Activated CD4-positive, alpha-beta T cell treated with anti-CD3 and anti-CD28 coated beads for 36 hours (primary cell): ENCODE results near the gene RNF126. TPM values are rescaled to one million over a fixed set of nuclear protein-coding genes. Genes with fewer than 3 reads are reported as not detected.
A peak's percentile ranks its signal among the peaks of the same experiment; 100 is the strongest.

ENCODE experiments used
- ATAC-seq: fragments of 200-7000 bp; cut with Tn5 transposase; one replicate; pipeline ENCODE4 v1.10.0; 2021; ENCODE audit warnings: mild to moderate bottlenecking, moderate library complexity
- CTCF ChIA-PET: fragments of 350-600 bp; sonication (Branson Sonifier 250); formaldehyde crosslinking; loops from one replicate; lab custom pipeline; 2021; ENCODE audit warnings: antibody characterized with exemption; lab: Charles Lee
- POLR2A ChIA-PET: fragments of 350-600 bp; sonication (Branson Sonifier 250); formaldehyde crosslinking; loops from one replicate; lab custom pipeline; 2021; ENCODE audit warnings: antibody characterized with exemption, inconsistent platforms; lab: Charles Lee
- DNase-seq: peaks from one replicate; pipeline ENCODE4 v3.0.0-alpha.2; 2020
- H3K27ac Mint-ChIP-seq: one replicate; pipeline ENCODE4 v1.8.0; 2021; ENCODE audit warnings: mixed read lengths
- H3K27me3 Mint-ChIP-seq: one replicate; pipeline ENCODE4 v1.8.0; 2021; ENCODE audit warnings: mixed read lengths
- H3K36me3 Mint-ChIP-seq: one replicate; pipeline ENCODE4 v1.8.0; 2021; ENCODE audit warnings: low read depth, mixed read lengths
- H3K4me1 Mint-ChIP-seq: one replicate; pipeline ENCODE4 v1.8.0; 2021; ENCODE audit warnings: mixed read lengths
- H3K4me3 Mint-ChIP-seq: one replicate; pipeline ENCODE4 v1.8.0; 2021; ENCODE audit warnings: mild to moderate bottlenecking, moderate library complexity, mixed read lengths
- H3K9me3 Mint-ChIP-seq: one replicate; pipeline ENCODE4 v1.8.0; 2021; ENCODE audit warnings: low read depth, mixed read lengths
- intact Hi-C, 2 experiments: fragments of 100-400 bp; cut with DNase I in 1 of 2; cut with micrococcal nuclease in 1 of 2; formaldehyde crosslinking; loops; one replicate each; pipeline versions ENCODE4 v1.14.2 to v1.15.1; 2022 to 2024; cut with DNase I, micrococcal nuclease
- total RNA-seq, 2 experiments: library from RNA; stranded (reverse); gene quantifications; one replicate each; pipeline ENCODE4 v1.2.3, GENCODE V29; 2021

The RNF126 gene
- total RNA-seq, 2 experiments from 2014 or later, result 83.0 to 91.3 TPM

GRCh38 chr19:682678-683320 is 19.8 kb upstream of the RNF126 start:
- no peak for DNase-seq
- no peaks in the 10 kb centered on the region for H3K27me3 Mint-ChIP-seq
- no peak overlapping the region for H3K27ac Mint-ChIP-seq
- no peaks in the 10 kb centered on the region for H3K36me3 Mint-ChIP-seq
- ChIA-PET POLR2A (no interaction called here), CTCF (no interaction called here)
- H3K9me3 Mint-ChIP-seq, result no peaks in the 10 kb centered on the region
- ATAC-seq, result no peak
- intact Hi-C loops, result loop anchor here in 1 of 2 experiments (5.0 kb wide), 2 partner anchors 385 to 970 kb away; partner anchors contain the start of genes ARHGAP45 and TCF3
- no peak overlapping the region for H3K4me3 Mint-ChIP-seq
- peaks cover 2% of the 10 kb centered on the region for H3K4me1 Mint-ChIP-seq

- no peaks in the 10 kb centered on the region for H3K9me3 Mint-ChIP-seq
- H3K4me3 Mint-ChIP-seq, result peak overlapping the region; percentile 70
- intact Hi-C loops, result loop anchor here (2.0 to 5.0 kb wide), 5 partner anchors 23 to 1181 kb away; partner anchors contain the start of genes ARHGAP45 (in 1 of the 2), DAZAP1 (in 1 of the 2), KLF16 (in 1 of the 2) and TCF3 (in 1 of the 2)
- H3K27ac Mint-ChIP-seq, result no peak overlapping the region
- peaks cover 2% of the 10 kb centered on the region for H3K4me1 Mint-ChIP-seq
- no peaks in the 10 kb centered on the region for H3K27me3 Mint-ChIP-seq
- ATAC-seq, result no peak
- CTCF ChIA-PET, result interaction anchor here (1.0 kb wide), 1 partner anchor 53 kb away, joined by 3 read pairs; no protein-coding TSS in a partner anchor
- DNase-seq, result peak; percentile 98
- no peaks in the 10 kb centered on the region for H3K36me3 Mint-ChIP-seq
- POLR2A ChIA-PET, result interaction anchor here (0.6 to 1.3 kb wide), 3 partner anchors 18 to 560 kb away, joined by 3 to 7 read pairs (median 3); partner anchors contain the start of genes ATP5F1D and RNF126
Measured at GRCh38 chr19:681029-682019, 18.3 kb upstream of the RNF126 start.

GRCh38 chr19:680287-681028 is 17.4 kb upstream of the RNF126 start:
- Mint-ChIP-seq H3K4me3 (peak overlapping the region; percentile 70), H3K27me3 (peaks cover 4% of the 10 kb centered on the region), H3K27ac (peak overlapping the region; percentile 94), H3K36me3 (no peaks in the 10 kb centered on the region), H3K9me3 (no peaks in the 10 kb centered on the region), H3K4me1 (peaks cover 3% of the 10 kb centered on the region)
- peak; percentile 100 for DNase-seq
- ChIA-PET POLR2A (interaction anchor here (0.6 to 1.3 kb wide), 4 partner anchors 17 to 589 kb away, joined by 3 to 7 read pairs (median 4); partner anchors contain the start of genes ATP5F1D, CIRBP and RNF126), CTCF (interaction anchor here (1.0 to 2.0 kb wide), 4 partner anchors 10 to 54 kb away, joined by 3 to 11 read pairs (median 4); partner anchors contain the start of gene RNF126)
- intact Hi-C loops, result loop anchor here (1.0 to 5.0 kb wide), 24 partner anchors 17 to 1182 kb away; partner anchors contain the start of genes PTBP1 (in 2 of the 2), RNF126 (in 2 of the 2), ARHGAP45 (in 1 of the 2) and BSG (in 1 of the 2)
- peak; percentile 81 for ATAC-seq

GRCh38 chr19:679418-680286 is 16.6 kb upstream of the RNF126 start:
- intact Hi-C loops, result loop anchor here (1.0 to 5.0 kb wide), 24 partner anchors 16 to 1183 kb away; partner anchors contain the start of genes PTBP1 (in 2 of the 2), RNF126 (in 2 of the 2), ARHGAP45 (in 1 of the 2) and BSG (in 1 of the 2)
- CTCF ChIA-PET, result interaction anchor here (1.0 to 2.0 kb wide), 6 partner anchors 9 to 44 kb away, joined by 3 to 11 read pairs (median 4); partner anchors contain the start of gene RNF126
- H3K9me3 Mint-ChIP-seq, result no peaks in the 10 kb centered on the region
- ATAC-seq (no peak), DNase-seq (peak; percentile 69)
- peaks cover 9% of the 10 kb centered on the region for H3K27me3 Mint-ChIP-seq
- POLR2A ChIA-PET, result interaction anchor here (1.0 kb wide), 1 partner anchor 590 kb away, joined by 4 read pairs; the partner anchor contains the start of gene CIRBP
- H3K4me1 Mint-ChIP-seq, result peaks cover 5% of the 10 kb centered on the region
- H3K4me3 Mint-ChIP-seq, result peak overlapping the region; percentile 70
- H3K27ac Mint-ChIP-seq, result no peak overlapping the region
- no peaks in the 10 kb centered on the region for H3K36me3 Mint-ChIP-seq

GRCh38 chr19:678791-679388 is 15.9 kb upstream of the RNF126 start:
- CTCF ChIA-PET, result interaction anchor here (1.0 to 2.0 kb wide), 5 partner anchors 8 to 44 kb away, joined by 3 to 11 read pairs (median 3); no protein-coding TSS in a partner anchor
- intact Hi-C loops, result no loop called here
- Mint-ChIP-seq H3K27ac (no peak overlapping the region), H3K4me3 (peak overlapping the region; percentile 70), H3K27me3 (peaks cover 9% of the 10 kb centered on the region), H3K4me1 (peaks cover 5% of the 10 kb centered on the region), H3K9me3 (no peaks in the 10 kb centered on the region), H3K36me3 (no peaks in the 10 kb centered on the region)
- POLR2A ChIA-PET, result no interaction called here
- ATAC-seq (no peak), DNase-seq (no peak)

- Mint-ChIP-seq H3K27ac (no peak overlapping the region), H3K9me3 (no peaks in the 10 kb centered on the region), H3K4me1 (peaks cover 5% of the 10 kb centered on the region), H3K36me3 (no peaks in the 10 kb centered on the region), H3K4me3 (no peak overlapping the region), H3K27me3 (peaks cover 14% of the 10 kb centered on the region)
- CTCF ChIA-PET, result interaction anchor here (1.1 kb wide), 2 partner anchors 43 to 54 kb away, joined by 3 to 4 read pairs; no protein-coding TSS in a partner anchor
- intact Hi-C loops, result no loop called here
- DNase-seq (no peak), ATAC-seq (no peak)
- POLR2A ChIA-PET, result interaction anchor here (0.6 kb wide), 1 partner anchor 67 kb away, joined by 3 read pairs; no protein-coding TSS in a partner anchor
Measured at GRCh38 chr19:677601-678436, 14.8 kb upstream of the RNF126 start.

- ChIA-PET CTCF (interaction anchor here (1.1 kb wide), 1 partner anchor 55 kb away, joined by 4 read pairs; no protein-coding TSS in a partner anchor), POLR2A (interaction anchor here (0.6 kb wide), 1 partner anchor 67 kb away, joined by 3 read pairs; no protein-coding TSS in a partner anchor)
- DNase-seq, result no peak
- H3K9me3 Mint-ChIP-seq, result no peaks in the 10 kb centered on the region
- no peak overlapping the region for H3K4me3 Mint-ChIP-seq
- no peak overlapping the region for H3K27ac Mint-ChIP-seq
- peaks cover 14% of the 10 kb centered on the region for H3K27me3 Mint-ChIP-seq
- intact Hi-C loops, result no loop called here
- no peaks in the 10 kb centered on the region for H3K36me3 Mint-ChIP-seq
- peaks cover 5% of the 10 kb centered on the region for H3K4me1 Mint-ChIP-seq
- no peak for ATAC-seq
Measured at GRCh38 chr19:677201-677600, 14.2 kb upstream of the RNF126 start.

- H3K36me3 Mint-ChIP-seq, result no peaks in the 10 kb centered on the region
- DNase-seq, result no peak
- ATAC-seq, result no peak
- H3K4me1 Mint-ChIP-seq, result peaks cover 4% of the 10 kb centered on the region
- H3K27ac Mint-ChIP-seq, result no peak within 1 kb of the TSS
- ChIA-PET CTCF (interaction anchor here (0.6 to 1.1 kb wide), 2 partner anchors 13 to 55 kb away, joined by 3 to 4 read pairs; no protein-coding TSS in a partner anchor), POLR2A (no interaction called here)
- H3K9me3 Mint-ChIP-seq, result no peaks in the 10 kb centered on the region
- H3K27me3 Mint-ChIP-seq, result peaks cover 14% of the 10 kb centered on the region
- H3K4me3 Mint-ChIP-seq, result no peak within 1 kb of the TSS
- intact Hi-C loops, result no loop called here
Measured at GRCh38 chr19:676339-677105, 13.5 kb upstream of the RNF126 start, which contains the start of gene FSTL3. Gene FSTL3 (plus strand): TSS chr19:676392. CDS start chr19:676424, 32 bp downstream.
